Keratinocyte (primary cell): ENCODE results near the gene DPPA4. TPM values are rescaled to one million over a fixed set of nuclear protein-coding genes. Genes with fewer than 3 reads are reported as not detected.

ENCODE experiments used
- DNase-seq: peaks from one replicate; pipeline ENCODE4 v3.0.0-alpha.2; 2011; ENCODE audit warnings: low read depth, missing footprints, low spot score
- FAIRE-seq: peaks from 2 replicates; lab custom pipeline; 2011; peaks lifted over from hg19 to GRCh38; lab: Jason Lieb, UNC
- H2AFZ ChIP-seq: 2 replicates; pipeline ENCODE4 v1.6.0; 2012; ENCODE audit warnings: low read length, control low read depth, inconsistent platforms; ENCODE audit not compliant: control insufficient read depth
- H3K27ac ChIP-seq: 2 replicates; pipeline ENCODE4 v1.5.1; 2011; ENCODE audit warnings: low read length; ENCODE audit not compliant: control insufficient read depth, insufficient read depth
- H3K27me3 ChIP-seq: 3 replicates; pipeline ENCODE4 v1.6.0; 2011; ENCODE audit warnings: low read length; ENCODE audit not compliant: control insufficient read depth, insufficient read depth; ENCODE audit errors: extremely low read depth
- H3K36me3 ChIP-seq, 2 experiments: 2 replicates in 1 of 2; 3 replicates in 1 of 2; pipeline ENCODE4 v1.5.1; 2011; ENCODE audit warnings: low read length in 2 of 2, mild to moderate bottlenecking in 1 of 2; ENCODE audit not compliant: control insufficient read depth in 2 of 2, insufficient read depth in 2 of 2; ENCODE audit errors: extremely low read depth in 1 of 2
- H3K4me1 ChIP-seq: 3 replicates; pipeline ENCODE4 v1.5.1; 2011; ENCODE audit warnings: low read length; ENCODE audit not compliant: control insufficient read depth, insufficient read depth; ENCODE audit errors: extremely low read depth
- H3K4me2 ChIP-seq: 3 replicates; pipeline ENCODE4 v1.6.0; 2011; ENCODE audit warnings: low read depth, low read length; ENCODE audit not compliant: control insufficient read depth, insufficient read depth; ENCODE audit errors: extremely low read depth
- H3K4me3 ChIP-seq, 3 experiments: fragments of 200-600 bp in 1 of 3; sonication (generic) in 1 of 3; 2 replicates in 2 of 3; 3 replicates in 1 of 3; pipeline ENCODE4 v1.5.1; 2011 to 2016; ENCODE audit warnings: low read length in 3 of 3, mild to moderate bottlenecking in 3 of 3, control low read depth in 2 of 3, inconsistent platforms in 1 of 3, low read depth in 1 of 3, mixed read lengths in 1 of 3, mixed run types in 1 of 3, moderate library complexity in 1 of 3; ENCODE audit not compliant: control insufficient read depth in 2 of 3, insufficient read depth in 2 of 3; ENCODE audit errors: extremely low read depth in 1 of 3
- H3K79me2 ChIP-seq: 2 replicates; pipeline ENCODE4 v1.6.0; 2012; ENCODE audit warnings: low read length; ENCODE audit not compliant: control insufficient read depth, insufficient read depth
- H3K9ac ChIP-seq: 3 replicates; pipeline ENCODE4 v1.6.0; 2011; ENCODE audit warnings: low read length; ENCODE audit not compliant: control insufficient read depth, insufficient read depth; ENCODE audit errors: extremely low read depth
- H3K9me1 ChIP-seq: 3 replicates; pipeline ENCODE4 v1.6.0; 2011; ENCODE audit warnings: low read length; ENCODE audit not compliant: control insufficient read depth, insufficient read depth; ENCODE audit errors: extremely low read depth
- H3K9me3 ChIP-seq: 2 replicates; pipeline ENCODE4 v1.5.1; 2012; ENCODE audit warnings: low read depth, low read length; ENCODE audit not compliant: control insufficient read depth
- H4K20me1 ChIP-seq: 3 replicates; pipeline ENCODE4 v1.6.0; 2011; ENCODE audit warnings: low read length; ENCODE audit not compliant: control insufficient read depth, insufficient read depth; ENCODE audit errors: extremely low read depth
- CTCF ChIP-seq, 3 experiments: IDR thresholded peaks in 1 of 3; conservative IDR thresholded peaks in 1 of 3; optimal IDR thresholded peaks in 1 of 3; 2 replicates in 2 of 3; 3 replicates in 1 of 3; pipeline versions ENCODE3 to v1.5.1; 2011; ENCODE audit warnings: low read length in 3 of 3, mild to moderate bottlenecking in 3 of 3, moderate library complexity in 2 of 3, control low read depth in 1 of 3, inconsistent platforms in 1 of 3; ENCODE audit not compliant: insufficient read depth in 2 of 3; ENCODE audit errors: extremely low read depth in 1 of 3
- EZH2 ChIP-seq: IDR thresholded peaks from one replicate; pipeline ENCODE4 v1.6.1; 2012; ENCODE audit warnings: inconsistent platforms, mild to moderate bottlenecking, low read length, moderate library complexity
- dilution Hi-C: fragments of 300-500 bp; cut with MboI; formaldehyde crosslinking; loops from one replicate; pipeline ENCODE4 v1.7.0; 2020; ENCODE audit warnings: low sequenced_read_pairs; ENCODE audit not compliant: extremely low pct_ligation_motif_present
- polyA plus RNA-seq, 5 experiments: library from polyadenylated mRNA; depleted of rRNA in 3 of 5; stranded (reverse) in 3 of 5; stranded (forward) in 1 of 5; unstranded in 1 of 5; fragments of >200 nt; gene quantifications; 1 replicate in 1 of 5; 2 replicates in 3 of 5; 3 replicates in 1 of 5; pipeline versions ENCODE4 v1.2.1 to v1.2.3, GENCODE V29; 2011 to 2012; ENCODE audit warnings: missing spikeins in 2 of 5, low read depth in 1 of 5, low replicate concordance in 1 of 5

Gene DPPA4
- polyA plus RNA-seq, 1 donor (not counting 4 experiments of a cell fraction or from before 2014, with no cell fraction given) = not detected

DNA sequence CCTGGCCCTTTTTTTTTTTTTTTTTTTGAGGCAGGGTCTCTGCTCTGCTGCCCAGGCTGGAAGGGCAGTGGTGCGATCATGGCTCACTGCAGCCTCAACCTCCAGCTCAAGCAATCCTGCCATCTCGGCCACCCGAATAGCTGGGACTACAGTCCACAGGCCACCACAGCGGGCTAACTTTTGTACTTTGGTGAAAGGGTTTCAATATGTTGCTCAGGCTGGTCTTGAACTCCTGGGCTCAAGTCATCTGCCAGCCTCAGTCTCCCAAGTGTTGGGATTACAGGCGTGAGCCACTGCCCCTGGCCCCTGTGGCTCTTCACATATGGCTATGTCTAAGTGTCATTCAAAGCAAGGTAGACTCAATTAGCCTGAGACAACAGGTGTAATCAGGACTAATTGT is 12.2 kb downstream of the DPPA4 start:
- H3K9me3 ChIP-seq = peaks cover 2% of the 10 kb centered on the region
- no peak for TF ChIP-seq EZH2
- no peak for TF ChIP-seq CTCF (optimal IDR thresholded peaks at IDR 0.05 in 1 of 3, IDR thresholded peaks at IDR 0.05 in 1 of 3, conservative IDR thresholded peaks at IDR 0.05 in 1 of 3; ENCODE audit: extremely low read depth in 1 of 3, insufficient read depth in 2 of 3, low read length in 3 of 3)

DNA sequence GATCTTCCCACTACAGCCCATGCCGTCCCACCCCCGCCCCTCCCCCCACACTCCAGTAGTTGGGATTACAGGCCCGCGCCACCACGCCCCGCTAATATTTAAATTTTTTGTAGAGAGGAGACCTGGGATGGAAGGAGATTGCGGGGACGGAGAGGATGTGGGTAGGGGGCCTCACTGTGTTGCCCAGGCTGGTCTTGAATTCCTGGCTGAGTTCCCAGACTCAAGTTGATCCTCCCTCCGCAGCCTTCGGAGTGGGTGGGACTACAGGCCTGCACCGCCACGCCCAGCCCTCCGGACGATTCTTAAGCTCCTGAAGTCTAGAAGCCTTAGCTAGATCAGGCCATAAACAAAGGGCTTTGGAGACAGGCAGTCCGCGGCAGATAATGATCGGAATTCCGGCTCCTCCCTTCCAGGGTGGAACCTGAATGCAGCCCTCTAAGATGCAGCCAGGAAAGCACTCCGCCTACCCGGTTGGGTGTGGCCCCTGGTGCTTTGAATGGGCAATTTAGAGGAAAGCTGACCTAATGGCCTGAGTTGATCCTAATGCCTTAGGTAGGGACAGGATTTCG is 21.1 kb downstream of the DPPA4 start, which contains the start of gene DPPA2:
TSS of gene DPPA2 (minus strand) at position 356 of the 569 bp plus-strand sequence. CDS start 1,975 bp downstream, outside the sequence.
- H3K27me3 ChIP-seq = no peaks in the 10 kb centered on the region
- no peak for TF ChIP-seq CTCF (optimal IDR thresholded peaks at IDR 0.05 in 1 of 3, IDR thresholded peaks at IDR 0.05 in 1 of 3, conservative IDR thresholded peaks at IDR 0.05 in 1 of 3; ENCODE audit: extremely low read depth in 1 of 3, insufficient read depth in 2 of 3, low read length in 3 of 3)
- TF ChIP-seq EZH2 = no peak
- H3K9me1 ChIP-seq = no peaks in the 10 kb centered on the region
- H3K4me2 ChIP-seq = no peak within 1 kb of the TSS
- peaks cover under 1% of the 10 kb centered on the region for H3K9me3 ChIP-seq
- H4K20me1 ChIP-seq = no peaks in the 10 kb centered on the region
- no peak within 1 kb of the TSS for H3K27ac ChIP-seq
- H3K36me3 ChIP-seq = no peaks in the 10 kb centered on the region
- H3K9ac ChIP-seq = no peak within 1 kb of the TSS
- H3K4me3 ChIP-seq = no peak within 1 kb of the TSS
- no peak within 1 kb of the TSS for H2AFZ ChIP-seq
- no peaks in the 10 kb centered on the region for H3K4me1 ChIP-seq
- dilution Hi-C loops = no loop called here
- DNase-seq (no peak), FAIRE-seq (no peak)
- no peaks in the 10 kb centered on the region for H3K79me2 ChIP-seq

More for the DNA sequence above, 12.2 kb downstream of the DPPA4 start:
- no peak for DNase-seq
- Histone ChIP-seq H3K9me1 (no peaks in the 10 kb centered on the region), H2AFZ (no peak overlapping the region), H3K27ac (no peak overlapping the region), H3K4me2 (no peak overlapping the region), H3K9ac (no peak overlapping the region), H3K4me1 (no peaks in the 10 kb centered on the region), H3K79me2 (no peaks in the 10 kb centered on the region), H3K36me3 (no peaks in the 10 kb centered on the region), H3K4me3 (no peak overlapping the region), H4K20me1 (no peaks in the 10 kb centered on the region), H3K27me3 (no peaks in the 10 kb centered on the region)
- dilution Hi-C loops = no loop called here
- no peak for FAIRE-seq
